H1 (cell line): Measurements from ENCODE around the gene ITPKA. TPM values are rescaled to one million over a fixed set of nuclear protein-coding genes. Genes with fewer than 3 reads are reported as not detected.

Experiments
- CTCF ChIA-PET: fragments of 300-600 bp; sonication (Branson Sonifier 250); formaldehyde crosslinking; loops from one replicate; lab custom pipeline; 2021; ENCODE audit not compliant: partially characterized antibody; lab: Charles Lee
- POLR2A ChIA-PET: fragments of 300-600 bp; sonication (Branson Sonifier 250); formaldehyde crosslinking; loops from one replicate; lab custom pipeline; 2021; ENCODE audit warnings: inconsistent platforms; ENCODE audit not compliant: partially characterized antibody; lab: Charles Lee
- DNase-seq, 2 experiments: peaks; one replicate each; pipeline versions ENCODE4 v3.0.0 to v3.0.0-alpha.2; 2010 to 2022; ENCODE audit warnings: low spot score in 2 of 2, low read depth in 1 of 2, mixed read lengths in 1 of 2
- FAIRE-seq: peaks from 2 replicates; lab custom pipeline; 2011; peaks lifted over from hg19 to GRCh38; lab: Jason Lieb, UNC
- H2AFZ ChIP-seq: 2 replicates; pipeline ENCODE4 v1.8.1; 2012; ENCODE audit warnings: low read length, inconsistent platforms
- H2AK5ac ChIP-seq: 2 replicates; pipeline ENCODE4 v1.6.1; 2013; ENCODE audit warnings: low read depth, low read length
- H2BK120ac ChIP-seq: replicated peaks from 2 replicates; pipeline ENCODE3; 2013; ENCODE audit warnings: low read depth, low read length, inconsistent platforms
- H2BK12ac ChIP-seq: 2 replicates; pipeline ENCODE4 v1.6.1; 2013; ENCODE audit warnings: low read depth, low read length
- H2BK15ac ChIP-seq: 2 replicates; pipeline ENCODE4 v1.6.1; 2013; ENCODE audit warnings: low read length
- H2BK20ac ChIP-seq: 2 replicates; pipeline ENCODE4 v1.6.1; 2013; ENCODE audit warnings: low read length
- H2BK5ac ChIP-seq: 2 replicates; pipeline ENCODE4 v1.6.1; 2013; ENCODE audit warnings: low read depth, low read length
- H3K14ac ChIP-seq: 2 replicates; pipeline ENCODE4 v1.6.1; 2013; ENCODE audit warnings: inconsistent platforms; ENCODE audit not compliant: insufficient read length
- H3K18ac ChIP-seq: 2 replicates; pipeline ENCODE4 v1.6.1; 2013; ENCODE audit warnings: low read length; ENCODE audit errors: extremely low read depth
- H3K23ac ChIP-seq: 2 replicates; pipeline ENCODE4 v1.6.1; 2013; ENCODE audit warnings: inconsistent platforms; ENCODE audit not compliant: insufficient read length
- H3K23me2 ChIP-seq: 2 replicates; pipeline ENCODE4 v1.6.1; 2013; ENCODE audit warnings: low read depth, low read length
- H3K27ac ChIP-seq: 2 replicates; pipeline ENCODE4 v1.6.1; 2011; ENCODE audit warnings: low read depth, low read length, inconsistent platforms
- H3K27me3 ChIP-seq, 4 experiments: replicated peaks in 1 of 4; 1 replicate in 1 of 4; 2 replicates in 3 of 4; pipeline versions ENCODE4 v1.6.1 to v1.8.1; 2011 to 2013; ENCODE audit warnings: low read length in 3 of 4, mild to moderate bottlenecking in 3 of 4, inconsistent platforms in 2 of 4, mixed read lengths in 2 of 4, moderate library complexity in 1 of 4; ENCODE audit not compliant: control insufficient read depth in 3 of 4, insufficient read depth in 3 of 4; ENCODE audit errors: extremely low read depth in 1 of 4
- H3K36me3 ChIP-seq, 4 experiments: 2 replicates each; pipeline versions ENCODE4 v1.6.1 to v1.8.1; 2011 to 2013; ENCODE audit warnings: mild to moderate bottlenecking in 4 of 4, low read length in 3 of 4, moderate library complexity in 2 of 4, control low read depth in 1 of 4, inconsistent platforms in 1 of 4; ENCODE audit not compliant: insufficient read depth in 4 of 4, control insufficient read depth in 2 of 4
- H3K4ac ChIP-seq: replicated peaks from 2 replicates; pipeline ENCODE3; 2013; ENCODE audit warnings: low read length, low read depth, mixed read lengths, inconsistent platforms; ENCODE audit not compliant: insufficient read length
- H3K4me1 ChIP-seq, 4 experiments: replicated peaks in 1 of 4; 1 replicate in 1 of 4; 2 replicates in 3 of 4; pipeline versions ENCODE4 v1.6.1 to v1.8.1; 2011 to 2013; ENCODE audit warnings: low read length in 3 of 4, inconsistent platforms in 2 of 4, mixed read lengths in 1 of 4; ENCODE audit not compliant: insufficient read depth in 4 of 4, control insufficient read depth in 3 of 4
- H3K4me2 ChIP-seq, 2 experiments: 2 replicates each; pipeline versions ENCODE4 v1.6.1 to v1.8.1; 2011 to 2013; ENCODE audit warnings: low read depth in 2 of 2, low read length in 2 of 2, control low read depth in 1 of 2, inconsistent platforms in 1 of 2, mild to moderate bottlenecking in 1 of 2; ENCODE audit not compliant: insufficient read depth in 1 of 2
- H3K4me3 ChIP-seq, 4 experiments: fragments of 200-600, 300-600 bp in 1 of 4; sonication (generic), shearing (Covaris generic), sonication (Bioruptor Twin) in 1 of 4; 2 replicates each; pipeline versions ENCODE4 v1.5.1 to v1.8.1; 2011 to 2016; ENCODE audit warnings: low read length in 4 of 4, low read depth in 3 of 4, control low read depth in 2 of 4, inconsistent platforms in 2 of 4, mild to moderate bottlenecking in 2 of 4, mixed read lengths in 1 of 4, moderate library complexity in 1 of 4; ENCODE audit not compliant: insufficient read depth in 2 of 4; ENCODE audit errors: extremely low read depth in 1 of 4
- H3K56ac ChIP-seq: replicated peaks from 2 replicates; pipeline ENCODE3; 2013; ENCODE audit warnings: low read depth, mild to moderate bottlenecking, mixed read lengths, low read length, inconsistent platforms; ENCODE audit not compliant: insufficient read length
- H3K79me1 ChIP-seq: 2 replicates; pipeline ENCODE4 v1.6.1; 2013; ENCODE audit warnings: low read depth, low read length, control low read depth
- H3K79me2 ChIP-seq, 2 experiments: 2 replicates each; pipeline versions ENCODE4 v1.6.1 to v1.8.1; 2012 to 2013; ENCODE audit warnings: low read length in 2 of 2, mild to moderate bottlenecking in 2 of 2, inconsistent platforms in 1 of 2; ENCODE audit not compliant: insufficient read depth in 2 of 2, control insufficient read depth in 1 of 2
- H3K9ac ChIP-seq, 4 experiments: replicated peaks in 1 of 4; 1 replicate in 1 of 4; 2 replicates in 3 of 4; pipeline versions ENCODE4 v1.6.1 to v1.8.1; 2011 to 2013; ENCODE audit warnings: low read depth in 3 of 4, low read length in 3 of 4, control low read depth in 2 of 4, mild to moderate bottlenecking in 2 of 4, moderate library complexity in 2 of 4, inconsistent platforms in 1 of 4; ENCODE audit errors: extremely low read depth in 1 of 4
- H3K9me3 ChIP-seq, 2 experiments: 2 replicates each; pipeline versions ENCODE4 v1.6.1 to v1.8.1; 2012 to 2013; ENCODE audit warnings: mild to moderate bottlenecking in 2 of 2, moderate library complexity in 2 of 2, control low read depth in 1 of 2, inconsistent platforms in 1 of 2, low read depth in 1 of 2, low read length in 1 of 2, mixed read lengths in 1 of 2; ENCODE audit not compliant: insufficient read depth in 2 of 2
- H4K20me1 ChIP-seq, 2 experiments: replicated peaks in 1 of 2; 2 replicates each; pipeline versions ENCODE3 to v1.8.1; 2011 to 2013; ENCODE audit warnings: inconsistent platforms in 2 of 2, low read length in 2 of 2, mild to moderate bottlenecking in 1 of 2; ENCODE audit not compliant: insufficient read depth in 2 of 2, control insufficient read depth in 1 of 2
- H4K5ac ChIP-seq: 2 replicates; pipeline ENCODE4 v1.6.1; 2013; ENCODE audit warnings: low read length, low read depth, mixed read lengths, inconsistent platforms; ENCODE audit not compliant: insufficient read length
- H4K8ac ChIP-seq: 2 replicates; pipeline ENCODE4 v1.8.0; 2013; ENCODE audit warnings: mild to moderate bottlenecking, moderate library complexity, low read length, inconsistent platforms; ENCODE audit not compliant: insufficient read depth; ENCODE audit errors: extremely low read depth
- H4K91ac ChIP-seq: replicated peaks from 2 replicates; pipeline ENCODE3; 2013; ENCODE audit warnings: low read length, mixed read lengths, inconsistent platforms; ENCODE audit not compliant: insufficient read length
- CBX8 ChIP-seq: fragments of 300-800, 300-1000 bp; sonication (generic); IDR thresholded peaks from 2 replicates; pipeline ENCODE4 v1.7.1; 2016; ENCODE audit warnings: low read depth, low read length, borderline replicate concordance
- EP300 ChIP-seq, 2 experiments: IDR thresholded peaks; 1 replicate in 1 of 2; 2 replicates in 1 of 2; pipeline ENCODE4 v1.6.1; 2011 to 2012; ENCODE audit warnings: low read depth in 2 of 2, low read length in 2 of 2, mild to moderate bottlenecking in 2 of 2, borderline replicate concordance in 1 of 2, inconsistent platforms in 1 of 2, moderate library complexity in 1 of 2
- HDAC2 ChIP-seq, 2 experiments: fragments of 300-600 bp in 1 of 2; sonication (generic) in 1 of 2; IDR thresholded peaks; 2 replicates each; pipeline ENCODE4 v1.6.1; 2011 to 2012; ENCODE audit warnings: low read depth in 2 of 2, low read length in 2 of 2, mild to moderate bottlenecking in 2 of 2, moderate library complexity in 2 of 2, borderline replicate concordance in 1 of 2, inconsistent platforms in 1 of 2
- KDM1A ChIP-seq: fragments of 200-600, 300-600 bp; sonication (generic); IDR thresholded peaks from 2 replicates; pipeline ENCODE4 v1.7.1; 2016; ENCODE audit warnings: mild to moderate bottlenecking, low read length, borderline replicate concordance
- KDM4A ChIP-seq: IDR thresholded peaks from one replicate; pipeline ENCODE4 v1.7.1; 2012; ENCODE audit warnings: low read depth, mild to moderate bottlenecking, moderate library complexity, low read length, inconsistent platforms; ENCODE audit not compliant: severe bottlenecking
- KDM5A ChIP-seq: fragments of 200-600 bp; IDR thresholded peaks from 2 replicates; pipeline ENCODE4 v1.7.1; 2012; ENCODE audit warnings: mild to moderate bottlenecking, low read length, inconsistent platforms, mixed read lengths
- MAX ChIP-seq: IDR thresholded peaks from 2 replicates; pipeline ENCODE4 v1.6.1; 2012; ENCODE audit warnings: inconsistent platforms
- SP1 ChIP-seq: IDR thresholded peaks from 2 replicates; pipeline ENCODE4 v1.6.1; 2011; ENCODE audit warnings: low read depth, low read length
- SRF ChIP-seq: IDR thresholded peaks from 2 replicates; pipeline ENCODE4 v1.6.1; 2011; ENCODE audit warnings: mild to moderate bottlenecking, low read depth, low read length, moderate library complexity
- TAF7 ChIP-seq: optimal IDR thresholded peaks from 2 replicates; pipeline ENCODE3; 2011; ENCODE audit warnings: low read depth, mild to moderate bottlenecking, inconsistent platforms, low read length, moderate library complexity, borderline replicate concordance
- TBP ChIP-seq: IDR thresholded peaks from 2 replicates; pipeline ENCODE4 v1.6.1; 2011; ENCODE audit warnings: low read depth, low read length, improper control_type of control experiment
- TCF12 ChIP-seq: IDR thresholded peaks from 2 replicates; pipeline ENCODE4 v1.6.1; 2011; ENCODE audit warnings: low read depth, mild to moderate bottlenecking, low read length
- ZNF274 ChIP-seq: IDR thresholded peaks from 2 replicates; pipeline ENCODE4 v1.7.0; 2012; ENCODE audit warnings: low read length, borderline replicate concordance; ENCODE audit errors: extremely low read depth
- WGBS, 2 experiments: shearing (Covaris generic) in 1 of 2; methylation state at CpG; one replicate each; pipeline versions ENCODE4 v1.1.6 to v1.1.7; 2013 to 2015; ENCODE audit warnings: low lambda C conversion rate in 2 of 2, mixed read lengths in 2 of 2, inconsistent platforms in 1 of 2, low coverage in 1 of 2, missing lambda C conversion rate in 1 of 2; ENCODE audit not compliant: insufficient replicate concordance in 2 of 2, insufficient coverage in 1 of 2, insufficient read length in 1 of 2; ENCODE audit errors: extremely low coverage in 1 of 2, missing lambda C conversion rate in 1 of 2; 5-methylcytosine and 5-hydroxymethylcytosine counted together
- polyA plus RNA-seq, 7 experiments: library from polyadenylated mRNA; depleted of rRNA in 3 of 7; stranded (reverse) in 5 of 7; unstranded in 2 of 7; fragments of >200 nt in 5 of 7; fragments of 200-250 nt in 2 of 7; gene quantifications; 1 replicate in 5 of 7; 2 replicates in 1 of 7; 4 replicates in 1 of 7; pipeline versions ENCODE4 v1.2.1 to v1.2.3, GENCODE V29; 2011 to 2013; ENCODE audit warnings: missing spikeins in 2 of 7, mixed read lengths in 2 of 7
- total RNA-seq: library from RNA; stranded (reverse); fragmentation: NEBNext Ultra II Directional; extraction: Animal tissue kit (Norgen Biotek cat#: 25700); gene quantifications from 2 replicates; pipeline ENCODE4 v1.2.1, GENCODE V29; 2021

The ITPKA gene
- total and polyA plus RNA-seq, 2 of the 8 experiments (the other 6 are each of a cell fraction or from before 2014, with no cell fraction given): 0.39 to 0.99 TPM

GRCh38 chr15:41505776-41506175 lies 12.1 kb downstream of the ITPKA start:
- POLR2A ChIA-PET: interaction anchor here (0.8 to 1.5 kb wide), 4 partner anchors 9 to 77 kb away, joined by 3 to 5 read pairs (median 4); partner anchors contain the start of gene TYRO3
- FAIRE-seq (no peak), DNase-seq (no peak)
- no peaks in the 10 kb centered on the region for H3K36me3 ChIP-seq
- H3K27me3 ChIP-seq: peaks cover 43 to 90% (median 81%) of the 10 kb centered on the region in 4 experiments
- H3K4ac ChIP-seq: no peak overlapping the region
- H3K27ac ChIP-seq: no peak overlapping the region
- WGBS, 2 experiments: 75% methylated on average over 4 of the region's 4 CpGs; no CpG with 5 or more reads in 1 of the 2 experiments
- no peaks in the 10 kb centered on the region; a peak in 1 of 4 replicates for H3K9me3 ChIP-seq
- no peak overlapping the region for H4K91ac ChIP-seq
- no peak overlapping the region for H3K14ac ChIP-seq
- H3K4me3 ChIP-seq: no peak overlapping the region
- H2BK20ac ChIP-seq: no peak overlapping the region
- H3K4me2 ChIP-seq: no peak overlapping the region
- H3K4me1 ChIP-seq: peaks cover 0 to 19% (median 12%) of the 10 kb centered on the region in 4 experiments; a peak in 6 of 7 replicates
- H2BK12ac ChIP-seq: no peak overlapping the region
- no peak overlapping the region for H3K56ac ChIP-seq
- H2BK5ac ChIP-seq: no peak overlapping the region
- no peak overlapping the region for H2AK5ac ChIP-seq
- no peaks in the 10 kb centered on the region for H3K79me1 ChIP-seq
- H2BK15ac ChIP-seq: no peak overlapping the region
- no peak overlapping the region for H2BK120ac ChIP-seq
- no peaks in the 10 kb centered on the region for H3K79me2 ChIP-seq
- H4K5ac ChIP-seq: no peak overlapping the region
- H2AFZ ChIP-seq: no peak overlapping the region
- no peak overlapping the region for H3K23ac ChIP-seq
- H3K18ac ChIP-seq: no peak overlapping the region
- CTCF ChIA-PET: interaction anchor here (0.8 to 6.1 kb wide), 6 partner anchors 10 to 56 kb away, joined by 3 to 46 read pairs (median 8); partner anchors contain the start of gene ITPKA
- H4K20me1 ChIP-seq: peaks cover 0 to 12% of the 10 kb centered on the region in 2 experiments
- no peak overlapping the region for H4K8ac ChIP-seq
- no peak overlapping the region for H3K9ac ChIP-seq
- H3K23me2 ChIP-seq: peaks cover 10% of the 10 kb centered on the region; the same call in 1 of the 2 replicates
- TF ChIP-seq EP300 (IDR thresholded peaks at IDR 0.05; ENCODE audit: borderline replicate concordance in 1 of 2, low read depth in 2 of 2, low read length in 2 of 2) (no peak), CBX8 (no peak), KDM1A (no peak), KDM5A (no peak), TBP (no peak), KDM4A (no peak), SRF (no peak), SP1 (no peak), HDAC2 (IDR thresholded peaks at IDR 0.05; ENCODE audit: borderline replicate concordance in 1 of 2, low read depth in 2 of 2, low read length in 2 of 2) (no peak), MAX (no peak), TCF12 (no peak), TAF7 (no peak), ZNF274 (no peak)
